ENCODE measurements around the gene PDILT.

DNA sequence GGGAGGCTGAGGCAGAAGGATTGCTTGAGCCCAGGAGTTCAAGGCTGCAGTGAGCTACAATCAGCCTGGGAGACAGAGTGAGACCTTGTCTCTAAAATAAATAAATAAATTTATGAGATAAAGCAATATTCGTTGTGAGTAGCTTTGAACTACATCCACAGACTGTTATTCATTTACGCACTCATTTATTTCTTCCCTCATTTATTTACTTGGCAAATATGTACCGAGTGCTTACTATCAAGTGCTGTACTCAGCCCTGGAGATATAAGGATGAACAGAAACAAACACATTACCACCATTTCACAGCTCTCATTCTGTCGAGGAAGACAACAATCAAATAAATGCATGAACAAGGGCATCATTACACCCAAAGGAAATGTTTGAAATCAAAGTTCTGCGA lies 27.4 kb downstream of the PDILT start:
- TF ChIP-seq CTCF (conservative IDR thresholded peaks at IDR 0.05) (no peak), EZH2 (IDR thresholded peaks at IDR 0.05; ENCODE audit: low read depth) (no peak)
